Endodermal cell (in vitro differentiated cells): Measurements from ENCODE around the gene NAGLU. TPM values are rescaled to one million over a fixed set of nuclear protein-coding genes. Genes with fewer than 3 reads are reported as not detected.

Experiments
- DNase-seq: peaks from one replicate; pipeline ENCODE4 v3.0.0-alpha.2; 2017
- H3K27ac ChIP-seq: 2 replicates; pipeline ENCODE4 v1.5.1; 2013; ENCODE audit warnings: mild to moderate bottlenecking, low read depth, low read length, moderate library complexity
- H3K27me3 ChIP-seq: 2 replicates; pipeline ENCODE4 v1.6.1; 2013; ENCODE audit warnings: mild to moderate bottlenecking, low read length, moderate library complexity; ENCODE audit not compliant: insufficient read depth, control insufficient read depth, poor library complexity, severe bottlenecking
- H3K36me3 ChIP-seq: 2 replicates; pipeline ENCODE4 v1.7.0; 2013; ENCODE audit warnings: mild to moderate bottlenecking, low read length, moderate library complexity; ENCODE audit not compliant: control insufficient read depth, insufficient read depth
- H3K4me1 ChIP-seq: one replicate; pipeline ENCODE4 v1.7.0; 2013; ENCODE audit warnings: low read length; ENCODE audit not compliant: control insufficient read depth, insufficient read depth
- H3K4me3 ChIP-seq: 2 replicates; pipeline ENCODE4 v1.5.1; 2013; ENCODE audit warnings: mild to moderate bottlenecking, low read length, moderate library complexity
- H3K9ac ChIP-seq: 2 replicates; pipeline ENCODE4 v1.6.1; 2013; ENCODE audit warnings: mild to moderate bottlenecking, low read length, moderate library complexity; ENCODE audit not compliant: poor library complexity, severe bottlenecking; ENCODE audit errors: extremely low read depth
- H3K9me3 ChIP-seq: 2 replicates; pipeline ENCODE4 v1.6.1; 2013; ENCODE audit warnings: mild to moderate bottlenecking, low read length, moderate library complexity; ENCODE audit not compliant: control insufficient read depth
- H3K27ac Mint-ChIP-seq: 2 replicates; pipeline ENCODE4 v1.8.0; 2020; ENCODE audit warnings: mixed read lengths
- H3K27me3 Mint-ChIP-seq: 2 replicates; pipeline ENCODE4 v1.8.0; 2021; ENCODE audit warnings: mild to moderate bottlenecking, mixed read lengths; ENCODE audit not compliant: insufficient read depth
- H3K36me3 Mint-ChIP-seq: 2 replicates; pipeline ENCODE4 v1.8.0; 2020; ENCODE audit warnings: low read depth, mixed read lengths
- H3K4me1 Mint-ChIP-seq: 2 replicates; pipeline ENCODE4 v1.8.0; 2020; ENCODE audit warnings: mixed read lengths
- H3K4me3 Mint-ChIP-seq: 2 replicates; pipeline ENCODE4 v1.8.0; 2020; ENCODE audit warnings: mild to moderate bottlenecking, moderate library complexity, mixed read lengths
- H3K9me3 Mint-ChIP-seq: 2 replicates; pipeline ENCODE4 v1.8.0; 2020; ENCODE audit warnings: mild to moderate bottlenecking, mixed read lengths
- WGBS, 2 experiments: methylation state at CpG; one replicate each; pipeline versions ENCODE4 v1.1.5 to v1.1.7; 2013; ENCODE audit warnings: missing lambda C conversion rate in 2 of 2, mixed read lengths in 1 of 2; ENCODE audit not compliant: insufficient coverage in 1 of 2, insufficient read length in 1 of 2; 5-methylcytosine and 5-hydroxymethylcytosine counted together
- microRNA-seq: library from miRNA; unstranded; fragments of <30 nt; microRNA quantifications from one replicate; pipeline ENCODE4 v1.2.0, GENCODE V29; 2020; ENCODE audit warnings: borderline microRNAs expressed
- total RNA-seq, 2 donors: library from RNA; stranded (reverse); fragmentation: NEBNext Ultra II Directional in 1 of 2; extraction: Animal tissue kit (Norgen Biotek cat#: 25700) in 1 of 2; gene quantifications; 2 replicates in 1 of 2; 3 replicates in 1 of 2; pipeline ENCODE4 v1.2.1, GENCODE V29; 2021
- TF ChIP-seq, protein P1 (sequence below): fragments of 200-600 bp; sonication (generic); conservative IDR thresholded peaks from 2 replicates; pipeline ENCODE4 v1.5.0; 2021; ENCODE audit warnings: antibody characterized with exemption, mild to moderate bottlenecking

The NAGLU gene
- total RNA-seq, 2 donors from 2014 or later, result 29.1 to 31.5 TPM

DNA sequence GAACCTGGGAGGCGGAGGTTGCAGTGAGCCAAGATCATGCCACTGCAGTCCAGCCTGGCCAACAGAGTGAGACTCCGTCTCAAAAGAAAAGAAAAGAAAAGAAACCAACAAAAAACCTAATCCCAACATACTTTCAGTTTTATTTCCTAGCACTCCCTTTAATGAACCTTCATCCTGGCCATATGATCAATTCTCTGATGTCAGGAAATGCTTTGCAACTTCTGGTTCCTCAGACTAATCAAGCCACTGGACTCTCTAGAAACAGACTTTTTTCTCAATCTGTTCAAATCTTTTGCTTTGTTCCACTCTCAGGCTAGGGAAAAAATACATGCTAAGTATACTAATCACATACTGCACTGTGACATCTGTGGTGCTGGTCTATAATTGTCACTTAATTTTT is 54.8 kb downstream of the NAGLU start:
- Histone ChIP-seq H3K27ac (no peak overlapping the region), H3K27me3 (no peaks in the 10 kb centered on the region), H3K4me1 (no peaks in the 10 kb centered on the region), H3K9me3 (no peaks in the 10 kb centered on the region), H3K4me3 (no peak overlapping the region), H3K9ac (no peak overlapping the region), H3K36me3 (peaks cover 55% of the 10 kb centered on the region)
- TF ChIP-seq, protein P1, sequence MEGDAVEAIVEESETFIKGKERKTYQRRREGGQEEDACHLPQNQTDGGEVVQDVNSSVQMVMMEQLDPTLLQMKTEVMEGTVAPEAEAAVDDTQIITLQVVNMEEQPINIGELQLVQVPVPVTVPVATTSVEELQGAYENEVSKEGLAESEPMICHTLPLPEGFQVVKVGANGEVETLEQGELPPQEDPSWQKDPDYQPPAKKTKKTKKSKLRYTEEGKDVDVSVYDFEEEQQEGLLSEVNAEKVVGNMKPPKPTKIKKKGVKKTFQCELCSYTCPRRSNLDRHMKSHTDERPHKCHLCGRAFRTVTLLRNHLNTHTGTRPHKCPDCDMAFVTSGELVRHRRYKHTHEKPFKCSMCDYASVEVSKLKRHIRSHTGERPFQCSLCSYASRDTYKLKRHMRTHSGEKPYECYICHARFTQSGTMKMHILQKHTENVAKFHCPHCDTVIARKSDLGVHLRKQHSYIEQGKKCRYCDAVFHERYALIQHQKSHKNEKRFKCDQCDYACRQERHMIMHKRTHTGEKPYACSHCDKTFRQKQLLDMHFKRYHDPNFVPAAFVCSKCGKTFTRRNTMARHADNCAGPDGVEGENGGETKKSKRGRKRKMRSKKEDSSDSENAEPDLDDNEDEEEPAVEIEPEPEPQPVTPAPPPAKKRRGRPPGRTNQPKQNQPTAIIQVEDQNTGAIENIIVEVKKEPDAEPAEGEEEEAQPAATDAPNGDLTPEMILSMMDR, result no peak
- no peak overlapping the region for H3K4me3 Mint-ChIP-seq
- H3K36me3 Mint-ChIP-seq, result peaks cover 57% of the 10 kb centered on the region
- H3K4me1 Mint-ChIP-seq, result no peaks in the 10 kb centered on the region
- H3K27me3 Mint-ChIP-seq, result no peaks in the 10 kb centered on the region
- no peak for DNase-seq
- 99 to 100% methylated on average over 1 to 2 of the region's 2 CpGs for WGBS, 2 experiments
- no peak overlapping the region for H3K27ac Mint-ChIP-seq
- no peaks in the 10 kb centered on the region for H3K9me3 Mint-ChIP-seq

GRCh38 chr17:42591411-42591810 is 55.4 kb downstream of the NAGLU start:
- Histone ChIP-seq H3K36me3 (peaks cover 49% of the 10 kb centered on the region), H3K9me3 (no peaks in the 10 kb centered on the region), H3K27me3 (no peaks in the 10 kb centered on the region), H3K4me1 (no peaks in the 10 kb centered on the region), H3K27ac (no peak overlapping the region), H3K4me3 (no peak overlapping the region), H3K9ac (no peak overlapping the region)
- WGBS, 2 experiments, result 98% methylated on average over 9 of the region's 9 CpGs
- no peak overlapping the region for H3K27ac Mint-ChIP-seq
- no peaks in the 10 kb centered on the region for H3K27me3 Mint-ChIP-seq
- no peak for DNase-seq
- H3K4me3 Mint-ChIP-seq, result no peak overlapping the region
- TF ChIP-seq, protein P1, result no peak
- peaks cover 56% of the 10 kb centered on the region for H3K36me3 Mint-ChIP-seq
- H3K4me1 Mint-ChIP-seq, result no peaks in the 10 kb centered on the region
- no peaks in the 10 kb centered on the region for H3K9me3 Mint-ChIP-seq

Small RNA genes within 50 kb of the gene (microRNA-seq; reads per million reads assigned to microRNA genes)
- 1.9 reads per million, percentile 9 among the genes with 10 or more reads in this experiment for gene MIR5010
- gene MIR548AT, result not detected

Other genes starting within 250 kb of the NAGLU start
- gene STAT5A, start 247.7 kb upstream of the NAGLU start, total RNA-seq, result 1 to 10 TPM; 3.5 to 4.8 TPM
- 10 to 100 TPM; 27.5 to 32.4 TPM for gene STAT3, start 147.8 kb upstream of the NAGLU start, total RNA-seq
- 1 to 10 TPM in 1 of 2 donors, under 1 TPM in 1; 0.51 to 3.1 TPM for gene CAVIN1, start 113.0 kb upstream of the NAGLU start, total RNA-seq
- 10 to 100 TPM; 45.2 to 53.1 TPM for gene ATP6V0A1, start 77.4 kb upstream of the NAGLU start, total RNA-seq
- gene HSD17B1, start 16.7 kb downstream of the NAGLU start, total RNA-seq, result 1 to 10 TPM; 2.4 to 2.8 TPM
- 10 to 100 TPM; 97.7 to 99.4 TPM for gene COASY, start 25.9 kb downstream of the NAGLU start, total RNA-seq
- gene MLX, start 30.9 kb downstream of the NAGLU start, total RNA-seq, result 10 to 100 TPM; 37.1 to 38.5 TPM
- gene PSMC3IP, start 41.5 kb downstream of the NAGLU start, total RNA-seq, result 10 to 100 TPM; 27.8 to 38.6 TPM
- gene RETREG3, start 73.1 kb downstream of the NAGLU start, total RNA-seq, result 10 to 100 TPM; 51.5 to 55.4 TPM
- 100 to 1,000 TPM in 1 of 2 donors, 10 to 100 TPM in 1; 94.2 to 124 TPM for gene TUBG1, start 73.4 kb downstream of the NAGLU start, total RNA-seq
- gene TUBG2, start 123.0 kb downstream of the NAGLU start, total RNA-seq, result 10 to 100 TPM; 32.4 to 38.0 TPM
- gene PLEKHH3, start 140.8 kb downstream of the NAGLU start, total RNA-seq, result 10 to 100 TPM; 13.7 to 24.3 TPM
- gene CCR10, start 145.6 kb downstream of the NAGLU start, total RNA-seq, result 1 to 10 TPM in 1 of 2 donors, under 1 TPM in 1; 0.70 to 1.7 TPM
- 10 to 100 TPM in 1 of 2 donors, 1 to 10 TPM in 1; 9.9 to 18.9 TPM for gene CNTNAP1, start 146.3 kb downstream of the NAGLU start, total RNA-seq
- 10 to 100 TPM; 26.0 to 27.2 TPM for gene EZH1, start 208.8 kb downstream of the NAGLU start, total RNA-seq
- gene RAMP2, start 225.0 kb downstream of the NAGLU start, total RNA-seq, result 1 to 10 TPM; 4.9 to 5.1 TPM
- gene VPS25, start 237.2 kb downstream of the NAGLU start, total RNA-seq, result 100 to 1,000 TPM; 114 to 126 TPM
- gene WNK4, start 244.4 kb downstream of the NAGLU start, total RNA-seq, result 1 to 10 TPM; 2.1 to 3.3 TPM